ENCODE results near the gene TRAPPC2L.

DNA sequence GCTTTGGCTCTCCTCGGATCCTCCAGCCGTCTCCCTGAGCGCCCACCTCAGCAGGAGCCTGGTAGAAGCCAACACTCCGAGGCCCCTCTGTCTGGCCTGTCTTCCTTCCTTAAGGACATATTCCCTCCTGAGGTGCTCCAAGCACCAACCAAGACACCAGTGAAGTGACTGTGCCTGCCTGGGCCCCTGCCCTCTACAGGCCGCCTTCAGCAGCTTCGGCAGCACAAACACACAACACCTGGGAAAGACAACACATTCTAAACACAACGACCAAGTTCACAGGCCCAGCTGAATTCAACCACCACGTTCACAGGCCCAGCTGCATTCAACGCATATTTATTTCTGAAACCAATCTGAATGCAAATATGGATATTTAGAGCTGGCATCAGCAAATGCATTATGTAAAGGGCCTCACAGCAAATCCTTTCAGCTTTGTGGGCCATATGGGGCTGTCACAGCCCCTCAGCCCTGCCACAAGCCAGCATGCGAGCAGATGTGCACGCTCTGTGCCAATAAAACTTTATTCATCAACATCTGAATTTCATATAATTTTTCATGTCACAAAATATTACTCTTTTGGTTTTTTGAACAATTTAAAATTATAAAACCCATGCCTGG lies 12.4 kb upstream of the TRAPPC2L start:
- no peak for TF ChIP-seq BHLHE40 (IDR thresholded peaks at IDR 0.05; ENCODE audit: borderline replicate concordance)
- TF ChIP-seq SUZ12 (IDR thresholded peaks at IDR 0.05), result no peak
- TF ChIP-seq PKNOX1 (IDR thresholded peaks at IDR 0.05), result no peak
- TF ChIP-seq ARNT (IDR thresholded peaks at IDR 0.05), result no peak
- TF ChIP-seq ELF4 (IDR thresholded peaks at IDR 0.05), result no peak
- no peak for TF ChIP-seq FOXM1 (IDR thresholded peaks at IDR 0.05; ENCODE audit: borderline replicate concordance)
- no peak for TF ChIP-seq FOXK2 (IDR thresholded peaks at IDR 0.05)

Measured in HEK293T (cell line).